Activated naive CD4-positive, alpha-beta T cell treated with anti-CD3 and anti-CD28 coated beads, Interleukin-2, amount 50 U/mL, for 24 hours (primary cell): ENCODE measurements around the gene ITPA.

ENCODE experiments used
- H3K27ac Mint-ChIP-seq: one replicate; pipeline ENCODE4 v1.8.0; 2021; ENCODE audit warnings: mild to moderate bottlenecking, mixed read lengths
- H3K27me3 Mint-ChIP-seq: one replicate; pipeline ENCODE4 v1.8.0; 2021; ENCODE audit warnings: mixed read lengths
- H3K36me3 Mint-ChIP-seq: one replicate; pipeline ENCODE4 v1.8.0; 2021; ENCODE audit warnings: mixed read lengths
- H3K4me1 Mint-ChIP-seq: one replicate; pipeline ENCODE4 v1.8.0; 2021; ENCODE audit warnings: mixed read lengths
- H3K4me3 Mint-ChIP-seq: one replicate; pipeline ENCODE4 v1.8.0; 2021; ENCODE audit warnings: mild to moderate bottlenecking, mixed read lengths
- H3K9me3 Mint-ChIP-seq: one replicate; pipeline ENCODE4 v1.8.0; 2021; ENCODE audit warnings: mixed read lengths

The ITPA gene

GRCh38 chr20:3188823-3189413 lies 20.4 kb upstream of the ITPA start:
- no peaks in the 10 kb centered on the region for H3K27me3 Mint-ChIP-seq
- no peak overlapping the region for H3K4me3 Mint-ChIP-seq
- no peaks in the 10 kb centered on the region for H3K9me3 Mint-ChIP-seq
- H3K36me3 Mint-ChIP-seq = peaks cover 7% of the 10 kb centered on the region
- H3K27ac Mint-ChIP-seq = no peak overlapping the region
- H3K4me1 Mint-ChIP-seq = no peaks in the 10 kb centered on the region

GRCh38 chr20:3189561-3190131 lies 19.7 kb upstream of the ITPA start:
- Mint-ChIP-seq H3K4me3 (no peak overlapping the region), H3K27ac (peak overlapping the region; percentile 36), H3K9me3 (no peaks in the 10 kb centered on the region), H3K4me1 (no peaks in the 10 kb centered on the region), H3K36me3 (peaks cover 9% of the 10 kb centered on the region), H3K27me3 (no peaks in the 10 kb centered on the region)

DNA sequence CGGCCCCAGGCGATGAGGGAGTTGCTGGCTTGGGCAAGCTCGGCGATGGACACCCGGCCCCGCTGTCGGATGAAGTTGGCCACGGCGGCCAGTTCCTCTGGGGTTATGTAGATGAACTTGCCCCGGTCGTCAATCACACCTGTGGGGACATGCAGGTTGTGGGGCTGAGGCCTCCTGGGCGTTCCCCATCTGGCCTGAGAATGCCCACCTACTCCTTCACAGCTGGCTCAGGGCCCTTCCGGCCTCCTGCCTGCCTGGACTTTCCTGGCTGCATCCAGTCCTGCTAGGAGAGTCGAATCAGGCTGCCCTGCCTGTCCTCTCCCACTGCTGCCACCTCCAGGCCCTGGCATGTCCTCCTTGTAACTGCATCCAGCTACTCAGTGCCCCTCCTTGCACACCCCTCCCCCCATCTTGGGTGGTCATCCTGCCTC lies 18.6 kb upstream of the ITPA start:
- Mint-ChIP-seq H3K4me1 (peaks cover 6% of the 10 kb centered on the region), H3K27me3 (no peaks in the 10 kb centered on the region), H3K4me3 (no peak overlapping the region), H3K27ac (no peak overlapping the region), H3K36me3 (peaks cover 13% of the 10 kb centered on the region), H3K9me3 (no peaks in the 10 kb centered on the region)

- H3K36me3 Mint-ChIP-seq = peaks cover 17% of the 10 kb centered on the region
- peaks cover 11% of the 10 kb centered on the region for H3K4me1 Mint-ChIP-seq
- H3K27ac Mint-ChIP-seq = no peak overlapping the region
- H3K4me3 Mint-ChIP-seq = no peak overlapping the region
- H3K9me3 Mint-ChIP-seq = no peaks in the 10 kb centered on the region
- H3K27me3 Mint-ChIP-seq = no peaks in the 10 kb centered on the region
Observed at GRCh38 chr20:3192226-3193015, 16.9 kb upstream of the ITPA start.

DNA sequence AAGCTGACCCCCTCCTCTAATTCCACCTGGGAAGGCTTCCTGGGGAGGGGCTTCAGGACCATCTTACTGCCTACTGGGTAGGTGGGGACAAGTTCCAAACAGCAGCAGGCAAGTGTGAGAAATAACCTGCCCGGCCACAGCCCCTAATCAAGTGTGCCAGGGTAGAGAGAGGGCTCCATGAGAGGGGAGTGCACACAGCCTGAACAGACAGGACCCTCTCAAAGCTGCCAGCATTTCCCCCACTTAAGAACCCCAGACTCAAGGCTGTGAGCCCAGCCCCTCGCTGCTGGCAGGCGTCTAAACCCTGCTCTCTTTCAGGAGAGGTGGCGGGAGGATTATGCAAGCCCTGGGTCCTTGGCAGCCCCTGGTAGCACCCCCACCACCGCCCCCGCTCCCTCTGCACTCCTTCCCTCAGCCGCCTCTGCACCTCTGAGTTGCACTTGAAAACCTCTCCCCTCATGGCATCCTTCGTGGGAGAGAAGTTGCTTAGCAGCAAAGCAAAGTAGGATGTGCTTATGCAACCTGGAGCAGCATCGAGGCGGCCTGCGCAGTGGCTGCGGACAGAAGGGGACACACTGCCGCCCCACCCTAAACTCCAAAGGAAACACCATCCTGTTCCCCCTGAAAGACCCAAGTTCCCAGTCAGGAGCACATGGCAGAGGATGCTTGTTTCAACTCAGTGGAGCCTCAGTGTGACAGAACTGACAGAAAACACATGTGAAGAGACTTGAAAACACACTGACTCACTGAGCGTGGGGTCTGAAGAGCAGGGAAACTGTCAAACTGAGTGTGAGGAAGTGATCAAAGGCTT lies 15.3 kb upstream of the ITPA start:
- Mint-ChIP-seq H3K27ac (no peak overlapping the region), H3K9me3 (no peaks in the 10 kb centered on the region), H3K4me3 (no peak overlapping the region), H3K4me1 (peaks cover 11% of the 10 kb centered on the region), H3K27me3 (no peaks in the 10 kb centered on the region), H3K36me3 (peaks cover 19% of the 10 kb centered on the region)

DNA sequence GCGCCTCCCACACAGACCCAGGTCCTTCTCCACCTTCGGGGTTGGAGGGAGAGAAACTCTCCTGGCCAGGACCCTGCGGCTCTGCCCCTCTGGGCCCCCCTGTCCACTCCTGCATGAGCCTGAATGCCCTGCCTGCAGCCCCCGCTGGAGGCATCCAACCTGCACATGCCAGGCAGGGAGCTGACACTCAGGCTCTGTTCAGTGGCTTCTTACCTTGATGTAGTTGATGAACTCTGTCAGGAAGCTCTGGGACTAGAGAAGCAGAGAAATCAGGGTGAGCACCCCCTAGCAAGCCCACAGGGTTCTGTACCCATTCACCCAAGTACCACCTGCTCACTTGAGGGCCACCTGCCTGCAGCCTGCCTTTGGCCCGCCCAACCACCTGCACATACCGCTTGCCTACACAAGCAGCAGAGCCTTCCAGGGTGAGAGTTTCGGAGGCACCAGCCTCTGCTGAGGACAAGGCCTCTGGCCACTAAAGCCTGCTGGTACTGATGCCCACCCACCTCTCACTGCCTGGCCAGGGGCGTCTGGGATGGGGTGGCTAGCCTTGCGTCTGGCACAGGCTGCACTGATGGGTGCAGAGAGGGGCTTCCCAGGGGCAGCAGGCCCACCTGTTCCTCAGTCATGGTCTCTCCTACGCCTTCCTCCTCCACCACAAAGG lies 14.5 kb upstream of the ITPA start:
- Mint-ChIP-seq H3K9me3 (no peaks in the 10 kb centered on the region), H3K27ac (no peak overlapping the region), H3K36me3 (peaks cover 18% of the 10 kb centered on the region)

DNA sequence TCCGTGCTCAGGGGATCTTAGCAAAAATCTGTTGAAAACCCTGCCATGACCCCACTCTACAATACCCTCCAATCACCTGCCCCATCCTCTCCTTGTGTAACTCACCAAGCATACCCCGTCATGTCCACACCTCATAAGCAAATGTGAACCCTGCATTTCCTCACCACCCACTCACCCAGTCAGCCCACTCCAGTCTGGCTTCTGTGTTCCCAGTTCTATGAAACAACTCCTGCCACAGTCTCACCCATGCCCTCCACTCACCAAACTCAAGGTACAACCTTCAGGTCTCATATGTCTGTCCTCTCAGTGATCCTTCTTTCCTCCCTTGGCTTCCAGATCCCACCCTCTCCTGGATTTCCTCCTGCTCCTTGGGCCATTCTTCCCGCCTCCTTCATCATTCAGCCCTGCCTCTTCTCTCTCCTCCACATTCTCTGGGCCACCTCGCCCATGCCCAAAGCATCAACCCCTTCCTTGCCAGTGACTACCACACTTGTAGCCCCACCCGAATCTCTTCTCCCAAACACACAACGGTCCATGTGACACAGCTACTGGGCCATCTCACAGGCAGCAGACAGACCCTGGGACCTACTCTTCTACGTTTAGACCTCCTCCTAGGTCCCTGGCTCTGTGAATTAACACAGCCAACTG lies 13.6 kb upstream of the ITPA start:
- H3K4me1 Mint-ChIP-seq = peaks cover 16% of the 10 kb centered on the region
- no peaks in the 10 kb centered on the region for H3K9me3 Mint-ChIP-seq
- no peak overlapping the region for H3K4me3 Mint-ChIP-seq
- no peaks in the 10 kb centered on the region for H3K27me3 Mint-ChIP-seq
- H3K27ac Mint-ChIP-seq = peak overlapping the region; percentile 26
- peaks cover 22% of the 10 kb centered on the region for H3K36me3 Mint-ChIP-seq

More for the DNA sequence above, 14.5 kb upstream of the ITPA start:
- no peak overlapping the region for H3K4me3 Mint-ChIP-seq
- H3K4me1 Mint-ChIP-seq = peaks cover 15% of the 10 kb centered on the region
- H3K27me3 Mint-ChIP-seq = no peaks in the 10 kb centered on the region

DNA sequence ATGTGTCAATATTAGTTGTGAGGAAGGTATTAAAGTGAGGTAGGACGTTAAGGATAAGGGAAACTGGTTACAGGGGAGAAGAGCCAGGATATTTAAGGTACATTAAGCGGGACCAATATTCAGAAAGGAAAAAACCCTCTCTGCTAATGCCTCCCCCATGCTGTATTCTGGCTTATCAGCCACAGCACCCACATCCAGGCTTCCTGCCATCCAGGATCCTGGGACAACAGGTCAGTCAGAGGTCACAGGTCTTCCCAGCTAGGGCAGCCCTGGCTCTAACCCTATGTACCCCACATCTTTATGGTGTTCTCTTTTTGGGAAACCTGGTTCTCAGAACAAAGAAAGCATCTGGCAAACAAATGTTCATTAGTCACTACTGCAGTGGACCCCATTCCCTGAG lies 10.1 kb upstream of the ITPA start:
- Mint-ChIP-seq H3K27ac (peak overlapping the region; percentile 13), H3K4me1 (peaks cover 21% of the 10 kb centered on the region), H3K9me3 (no peaks in the 10 kb centered on the region), H3K4me3 (no peak overlapping the region), H3K27me3 (no peaks in the 10 kb centered on the region), H3K36me3 (peaks cover 18% of the 10 kb centered on the region)

GRCh38 chr20:3199976-3200755 lies 9.1 kb upstream of the ITPA start:
- Mint-ChIP-seq H3K36me3 (peaks cover 16% of the 10 kb centered on the region), H3K4me3 (no peak overlapping the region), H3K9me3 (no peaks in the 10 kb centered on the region), H3K27ac (peak overlapping the region; percentile 13), H3K4me1 (peaks cover 20% of the 10 kb centered on the region), H3K27me3 (no peaks in the 10 kb centered on the region)

GRCh38 chr20:3202965-3203314 lies 6.4 kb upstream of the ITPA start:
- Mint-ChIP-seq H3K4me3 (peak overlapping the region; percentile 97), H3K9me3 (no peaks in the 10 kb centered on the region), H3K27me3 (no peaks in the 10 kb centered on the region), H3K27ac (no peak overlapping the region), H3K36me3 (peaks cover 9% of the 10 kb centered on the region), H3K4me1 (peaks cover 10% of the 10 kb centered on the region)

GRCh38 chr20:3203315-3204123 lies 5.8 kb upstream of the ITPA start:
- Mint-ChIP-seq H3K4me1 (peaks cover 13% of the 10 kb centered on the region), H3K27ac (peak overlapping the region; percentile 97), H3K9me3 (no peaks in the 10 kb centered on the region), H3K27me3 (no peaks in the 10 kb centered on the region), H3K36me3 (peaks cover 9% of the 10 kb centered on the region), H3K4me3 (peak overlapping the region; percentile 97)

GRCh38 chr20:3204124-3204794 lies 5.0 kb upstream of the ITPA start, which contains the start of gene DDRGK1:
Gene DDRGK1 (minus strand): TSS chr20:3204682. CDS start chr20:3204627, 55 bp downstream.
- Mint-ChIP-seq H3K9me3 (no peaks in the 10 kb centered on the region), H3K4me1 (peaks cover 18% of the 10 kb centered on the region), H3K36me3 (peaks cover 9% of the 10 kb centered on the region), H3K4me3 (peak within 1 kb of the TSS; percentile 97), H3K27ac (peak within 1 kb of the TSS; percentile 97), H3K27me3 (no peaks in the 10 kb centered on the region)

GRCh38 chr20:3208786-3209256 lies 477 bp upstream of the ITPA start:
- Mint-ChIP-seq H3K4me3 (peak overlapping the region; percentile 100), H3K27me3 (no peaks in the 10 kb centered on the region), H3K27ac (peak overlapping the region; percentile 91), H3K9me3 (no peaks in the 10 kb centered on the region), H3K36me3 (peaks cover 8% of the 10 kb centered on the region), H3K4me1 (peaks cover 26% of the 10 kb centered on the region)
